HCT116 (cell line): ENCODE data around the gene PLD5.

Experiments used
- CTCF ChIP-seq, 3 experiments: fragments of 200-600 bp in 1 of 3; sonication (generic) in 1 of 3; IDR thresholded peaks in 2 of 3; conservative IDR thresholded peaks in 1 of 3; 2 replicates each; pipeline ENCODE4 v1.5.1; 2012 to 2017; ENCODE audit warnings: low read depth in 2 of 3, low read length in 2 of 3, antibody characterized with exemption in 1 of 3, borderline replicate concordance in 1 of 3, control low read depth in 1 of 3, mild to moderate bottlenecking in 1 of 3, mixed read lengths in 1 of 3, mixed run types in 1 of 3, moderate library complexity in 1 of 3; ENCODE audit not compliant: insufficient read depth in 1 of 3
- ELF1 ChIP-seq: IDR thresholded peaks from 2 replicates; pipeline ENCODE4 v1.6.1; 2012; ENCODE audit warnings: low read depth, borderline replicate concordance
- EZH2phosphoT487 ChIP-seq: fragments of 200-600 bp; IDR thresholded peaks from 2 replicates; pipeline ENCODE4 v1.6.1; 2018; ENCODE audit warnings: antibody characterized with exemption, borderline replicate concordance
- REST ChIP-seq: IDR thresholded peaks from 2 replicates; pipeline ENCODE4 v1.6.1; 2012; ENCODE audit warnings: low read depth
- YY1 ChIP-seq: IDR thresholded peaks from 2 replicates; pipeline ENCODE4 v1.6.1; 2011; ENCODE audit warnings: low read length, low read depth, moderate library complexity, mild to moderate bottlenecking; ENCODE audit not compliant: insufficient replicate concordance; ENCODE audit errors: extremely low read depth

GRCh38 chr1:242556276-242556675, 31.8 kb upstream of the PLD5 start:
- TF ChIP-seq YY1 = no peak
- TF ChIP-seq ELF1 = no peak
- no peak for TF ChIP-seq REST
- no peak for TF ChIP-seq EZH2phosphoT487
- no peak for TF ChIP-seq CTCF (IDR thresholded peaks at IDR 0.05 in 2 of 3, conservative IDR thresholded peaks at IDR 0.05 in 1 of 3; ENCODE audit: borderline replicate concordance in 1 of 3, insufficient read depth in 1 of 3, low read depth in 2 of 3, low read length in 2 of 3)
